ENCODE results near the gene MYMK. TPM values are rescaled to one million over a fixed set of nuclear protein-coding genes. Genes with fewer than 3 reads are reported as not detected.

The MYMK gene
- total RNA-seq, 1 donor from 2014 or later, result not detected

- Histone ChIP-seq H3K27me3 (ENCODE audit: control insufficient read depth, insufficient read depth, low read length) (no peaks in the 10 kb centered on the region), H3K36me3 (ENCODE audit: control insufficient read depth, insufficient read depth, low read length) (peaks cover 1% of the 10 kb centered on the region), H3K4me3 (ENCODE audit: low read depth, low read length) (no peak overlapping the region)
- TF ChIP-seq CTCF (IDR thresholded peaks at IDR 0.05; ENCODE audit: insufficient read depth, low read length, poor library complexity, severe bottlenecking), result no peak
- no peak for DNase-seq (ENCODE audit: low read depth)
Observed at GRCh38 chr9:133470427-133470924, 54.3 kb downstream of the MYMK start.

- Histone ChIP-seq H3K36me3 (ENCODE audit: control insufficient read depth, insufficient read depth, low read length) (peaks cover 1% of the 10 kb centered on the region), H3K4me3 (ENCODE audit: low read depth, low read length) (no peak overlapping the region), H3K27me3 (ENCODE audit: control insufficient read depth, insufficient read depth, low read length) (no peaks in the 10 kb centered on the region)
- no peak for DNase-seq (ENCODE audit: low read depth)
- TF ChIP-seq CTCF (IDR thresholded peaks at IDR 0.05; ENCODE audit: insufficient read depth, low read length, poor library complexity, severe bottlenecking), result no peak
Observed at GRCh38 chr9:133468777-133469421, 55.9 kb downstream of the MYMK start.

- Histone ChIP-seq H3K4me3 (ENCODE audit: low read depth, low read length) (no peak overlapping the region), H3K36me3 (ENCODE audit: control insufficient read depth, insufficient read depth, low read length) (peaks cover 1% of the 10 kb centered on the region), H3K27me3 (ENCODE audit: control insufficient read depth, insufficient read depth, low read length) (no peaks in the 10 kb centered on the region)
- DNase-seq (ENCODE audit: low read depth), result no peak
- TF ChIP-seq CTCF (IDR thresholded peaks at IDR 0.05; ENCODE audit: insufficient read depth, low read length, poor library complexity, severe bottlenecking), result no peak
Observed at GRCh38 chr9:133468374-133468773, 56.4 kb downstream of the MYMK start.

- no peaks in the 10 kb centered on the region for H3K27me3 ChIP-seq (ENCODE audit: control insufficient read depth, insufficient read depth, low read length)
- no peak for TF ChIP-seq CTCF (IDR thresholded peaks at IDR 0.05; ENCODE audit: insufficient read depth, low read length, poor library complexity, severe bottlenecking)
- peaks cover 1% of the 10 kb centered on the region for H3K36me3 ChIP-seq (ENCODE audit: control insufficient read depth, insufficient read depth, low read length)
- DNase-seq (ENCODE audit: low read depth), result no peak
- no peak overlapping the region for H3K4me3 ChIP-seq (ENCODE audit: low read depth, low read length)
Observed at GRCh38 chr9:133467101-133467500, 57.7 kb downstream of the MYMK start.

GRCh38 chr9:133465984-133466383 is 58.8 kb downstream of the MYMK start:
- Histone ChIP-seq H3K36me3 (ENCODE audit: control insufficient read depth, insufficient read depth, low read length) (peaks cover 1% of the 10 kb centered on the region), H3K4me3 (ENCODE audit: low read depth, low read length) (no peak overlapping the region), H3K27me3 (ENCODE audit: control insufficient read depth, insufficient read depth, low read length) (no peaks in the 10 kb centered on the region)
- TF ChIP-seq CTCF (IDR thresholded peaks at IDR 0.05; ENCODE audit: insufficient read depth, low read length, poor library complexity, severe bottlenecking), result no peak
- DNase-seq (ENCODE audit: low read depth), result no peak

- H3K4me3 ChIP-seq (ENCODE audit: low read depth, low read length), result no peak overlapping the region
- peaks cover 1% of the 10 kb centered on the region for H3K36me3 ChIP-seq (ENCODE audit: control insufficient read depth, insufficient read depth, low read length)
- TF ChIP-seq CTCF (IDR thresholded peaks at IDR 0.05; ENCODE audit: insufficient read depth, low read length, poor library complexity, severe bottlenecking), result no peak
- no peaks in the 10 kb centered on the region for H3K27me3 ChIP-seq (ENCODE audit: control insufficient read depth, insufficient read depth, low read length)
- no peak for DNase-seq (ENCODE audit: low read depth)
Observed at GRCh38 chr9:133464638-133465037, 60.1 kb downstream of the MYMK start.
